Endodermal cell (in vitro differentiated cells): ENCODE data around the gene RCSD1. TPM values are rescaled to one million over a fixed set of nuclear protein-coding genes. Genes with fewer than 3 reads are reported as not detected.

Experiments used
- DNase-seq: peaks from one replicate; pipeline ENCODE4 v3.0.0-alpha.2; 2017
- H3K27ac ChIP-seq: 2 replicates; pipeline ENCODE4 v1.5.1; 2013; ENCODE audit warnings: mild to moderate bottlenecking, low read depth, low read length, moderate library complexity
- H3K27me3 ChIP-seq: 2 replicates; pipeline ENCODE4 v1.6.1; 2013; ENCODE audit warnings: mild to moderate bottlenecking, low read length, moderate library complexity; ENCODE audit not compliant: insufficient read depth, control insufficient read depth, poor library complexity, severe bottlenecking
- H3K36me3 ChIP-seq: 2 replicates; pipeline ENCODE4 v1.7.0; 2013; ENCODE audit warnings: mild to moderate bottlenecking, low read length, moderate library complexity; ENCODE audit not compliant: control insufficient read depth, insufficient read depth
- H3K4me1 ChIP-seq: one replicate; pipeline ENCODE4 v1.7.0; 2013; ENCODE audit warnings: low read length; ENCODE audit not compliant: control insufficient read depth, insufficient read depth
- H3K4me3 ChIP-seq: 2 replicates; pipeline ENCODE4 v1.5.1; 2013; ENCODE audit warnings: mild to moderate bottlenecking, low read length, moderate library complexity
- H3K9ac ChIP-seq: 2 replicates; pipeline ENCODE4 v1.6.1; 2013; ENCODE audit warnings: mild to moderate bottlenecking, low read length, moderate library complexity; ENCODE audit not compliant: poor library complexity, severe bottlenecking; ENCODE audit errors: extremely low read depth
- H3K9me3 ChIP-seq: 2 replicates; pipeline ENCODE4 v1.6.1; 2013; ENCODE audit warnings: mild to moderate bottlenecking, low read length, moderate library complexity; ENCODE audit not compliant: control insufficient read depth
- H3K27ac Mint-ChIP-seq: 2 replicates; pipeline ENCODE4 v1.8.0; 2020; ENCODE audit warnings: mixed read lengths
- H3K27me3 Mint-ChIP-seq: 2 replicates; pipeline ENCODE4 v1.8.0; 2021; ENCODE audit warnings: mild to moderate bottlenecking, mixed read lengths; ENCODE audit not compliant: insufficient read depth
- H3K36me3 Mint-ChIP-seq: 2 replicates; pipeline ENCODE4 v1.8.0; 2020; ENCODE audit warnings: low read depth, mixed read lengths
- H3K4me1 Mint-ChIP-seq: 2 replicates; pipeline ENCODE4 v1.8.0; 2020; ENCODE audit warnings: mixed read lengths
- H3K4me3 Mint-ChIP-seq: 2 replicates; pipeline ENCODE4 v1.8.0; 2020; ENCODE audit warnings: mild to moderate bottlenecking, moderate library complexity, mixed read lengths
- H3K9me3 Mint-ChIP-seq: 2 replicates; pipeline ENCODE4 v1.8.0; 2020; ENCODE audit warnings: mild to moderate bottlenecking, mixed read lengths
- WGBS, 2 experiments: methylation state at CpG; one replicate each; pipeline versions ENCODE4 v1.1.5 to v1.1.7; 2013; ENCODE audit warnings: missing lambda C conversion rate in 2 of 2, mixed read lengths in 1 of 2; ENCODE audit not compliant: insufficient coverage in 1 of 2, insufficient read length in 1 of 2; 5-methylcytosine and 5-hydroxymethylcytosine counted together
- total RNA-seq, 2 donors: library from RNA; stranded (reverse); fragmentation: NEBNext Ultra II Directional in 1 of 2; extraction: Animal tissue kit (Norgen Biotek cat#: 25700) in 1 of 2; gene quantifications; 2 replicates in 1 of 2; 3 replicates in 1 of 2; pipeline ENCODE4 v1.2.1, GENCODE V29; 2021
- TF ChIP-seq, protein P1 (sequence below): fragments of 200-600 bp; sonication (generic); conservative IDR thresholded peaks from 2 replicates; pipeline ENCODE4 v1.5.0; 2021; ENCODE audit warnings: antibody characterized with exemption, mild to moderate bottlenecking

The RCSD1 gene
- total RNA-seq, 2 donors from 2014 or later, result 0.11 to 0.29 TPM

- TF ChIP-seq, protein P1, sequence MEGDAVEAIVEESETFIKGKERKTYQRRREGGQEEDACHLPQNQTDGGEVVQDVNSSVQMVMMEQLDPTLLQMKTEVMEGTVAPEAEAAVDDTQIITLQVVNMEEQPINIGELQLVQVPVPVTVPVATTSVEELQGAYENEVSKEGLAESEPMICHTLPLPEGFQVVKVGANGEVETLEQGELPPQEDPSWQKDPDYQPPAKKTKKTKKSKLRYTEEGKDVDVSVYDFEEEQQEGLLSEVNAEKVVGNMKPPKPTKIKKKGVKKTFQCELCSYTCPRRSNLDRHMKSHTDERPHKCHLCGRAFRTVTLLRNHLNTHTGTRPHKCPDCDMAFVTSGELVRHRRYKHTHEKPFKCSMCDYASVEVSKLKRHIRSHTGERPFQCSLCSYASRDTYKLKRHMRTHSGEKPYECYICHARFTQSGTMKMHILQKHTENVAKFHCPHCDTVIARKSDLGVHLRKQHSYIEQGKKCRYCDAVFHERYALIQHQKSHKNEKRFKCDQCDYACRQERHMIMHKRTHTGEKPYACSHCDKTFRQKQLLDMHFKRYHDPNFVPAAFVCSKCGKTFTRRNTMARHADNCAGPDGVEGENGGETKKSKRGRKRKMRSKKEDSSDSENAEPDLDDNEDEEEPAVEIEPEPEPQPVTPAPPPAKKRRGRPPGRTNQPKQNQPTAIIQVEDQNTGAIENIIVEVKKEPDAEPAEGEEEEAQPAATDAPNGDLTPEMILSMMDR, result no peak
- Histone ChIP-seq H3K36me3 (no peaks in the 10 kb centered on the region), H3K9me3 (no peaks in the 10 kb centered on the region), H3K27me3 (no peaks in the 10 kb centered on the region), H3K4me3 (no peak overlapping the region), H3K4me1 (no peaks in the 10 kb centered on the region), H3K9ac (no peak overlapping the region), H3K27ac (no peak overlapping the region)
- Mint-ChIP-seq H3K4me1 (no peaks in the 10 kb centered on the region), H3K36me3 (no peaks in the 10 kb centered on the region), H3K9me3 (peaks cover 7% of the 10 kb centered on the region), H3K27ac (no peak overlapping the region), H3K27me3 (peaks cover 2% of the 10 kb centered on the region), H3K4me3 (no peak overlapping the region)
- WGBS, 2 experiments, result 94 to 100% methylated on average over 1 of the region's 2 CpGs
- no peak for DNase-seq
Measured at GRCh38 chr1:167588361-167588760, 41.7 kb upstream of the RCSD1 start.

DNA sequence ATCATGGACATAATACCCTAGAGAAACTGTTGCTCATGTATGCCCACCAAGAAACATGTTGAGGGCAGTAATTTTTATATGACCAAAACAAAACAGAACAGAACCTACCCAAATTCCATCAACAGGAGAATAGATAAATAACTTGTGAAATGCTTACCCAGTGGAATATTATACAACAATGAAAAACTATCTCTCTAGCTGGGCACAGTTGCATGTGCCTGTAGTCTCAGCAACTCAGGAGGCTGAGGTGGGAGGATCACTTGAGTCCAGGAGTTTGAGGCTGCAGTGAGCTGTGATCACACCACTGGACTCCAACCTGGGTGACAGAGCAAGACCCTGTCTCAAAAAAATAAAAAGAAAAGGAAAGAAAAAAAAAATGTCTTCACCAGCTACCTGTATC, 37.6 kb upstream of the RCSD1 start:
- Mint-ChIP-seq H3K4me1 (no peaks in the 10 kb centered on the region), H3K36me3 (no peaks in the 10 kb centered on the region), H3K27ac (no peak overlapping the region), H3K9me3 (peaks cover 7% of the 10 kb centered on the region), H3K27me3 (no peaks in the 10 kb centered on the region), H3K4me3 (no peak overlapping the region)
- Histone ChIP-seq H3K27ac (no peak overlapping the region), H3K4me3 (no peak overlapping the region), H3K9ac (no peak overlapping the region), H3K36me3 (no peaks in the 10 kb centered on the region), H3K9me3 (no peaks in the 10 kb centered on the region), H3K27me3 (no peaks in the 10 kb centered on the region), H3K4me1 (no peaks in the 10 kb centered on the region)
- TF ChIP-seq, protein P1, result no peak
- no peak for DNase-seq

DNA sequence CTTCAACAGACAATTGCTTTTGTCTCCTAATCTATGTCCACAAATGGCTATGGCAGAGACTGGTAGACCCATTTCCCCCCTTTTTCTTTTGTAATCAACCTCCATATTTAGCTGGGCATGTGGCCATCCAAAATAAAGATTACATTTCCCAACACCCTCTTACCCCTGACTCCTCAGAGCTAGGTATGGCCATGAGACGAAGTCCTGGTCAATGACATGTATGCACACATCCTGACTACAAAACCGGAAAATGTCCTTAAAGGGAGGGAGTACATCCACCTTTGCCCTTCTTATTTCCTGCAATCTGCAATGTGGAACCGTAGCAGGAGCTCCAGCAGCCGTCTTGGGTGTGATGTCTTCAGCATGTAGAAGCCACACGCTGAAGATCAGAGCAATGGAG, 36.2 kb upstream of the RCSD1 start:
- Mint-ChIP-seq H3K27ac (no peak overlapping the region), H3K36me3 (no peaks in the 10 kb centered on the region), H3K4me3 (no peak overlapping the region), H3K4me1 (no peaks in the 10 kb centered on the region), H3K9me3 (peaks cover 7% of the 10 kb centered on the region), H3K27me3 (no peaks in the 10 kb centered on the region)
- Histone ChIP-seq H3K27ac (no peak overlapping the region), H3K36me3 (no peaks in the 10 kb centered on the region), H3K9me3 (no peaks in the 10 kb centered on the region), H3K27me3 (no peaks in the 10 kb centered on the region), H3K4me3 (no peak overlapping the region), H3K4me1 (no peaks in the 10 kb centered on the region), H3K9ac (no peak overlapping the region)
- 91 to 92% methylated on average over 4 to 5 of the region's 5 CpGs for WGBS, 2 experiments
- TF ChIP-seq, protein P1, result no peak
- no peak for DNase-seq
